Measurements from ENCODE around the gene MTA1. TPM values are rescaled to one million over a fixed set of nuclear protein-coding genes. Genes with fewer than 3 reads are reported as not detected.

MTA1 gene
- polyA plus RNA-seq, 3 donors, result 44.7 to 61.1 (median 53.4) TPM

- 1 to 5% (median 1%) methylated on average over 36 to 45 of the region's 45 CpGs for WGBS, 3 donors
- H3K27ac ChIP-seq (ENCODE audit: low read depth, low read length), result peak overlapping the region; percentile 30
Observed at GRCh38 chr14:105486974-105487448, 67.4 kb downstream of the MTA1 start.

DNA sequence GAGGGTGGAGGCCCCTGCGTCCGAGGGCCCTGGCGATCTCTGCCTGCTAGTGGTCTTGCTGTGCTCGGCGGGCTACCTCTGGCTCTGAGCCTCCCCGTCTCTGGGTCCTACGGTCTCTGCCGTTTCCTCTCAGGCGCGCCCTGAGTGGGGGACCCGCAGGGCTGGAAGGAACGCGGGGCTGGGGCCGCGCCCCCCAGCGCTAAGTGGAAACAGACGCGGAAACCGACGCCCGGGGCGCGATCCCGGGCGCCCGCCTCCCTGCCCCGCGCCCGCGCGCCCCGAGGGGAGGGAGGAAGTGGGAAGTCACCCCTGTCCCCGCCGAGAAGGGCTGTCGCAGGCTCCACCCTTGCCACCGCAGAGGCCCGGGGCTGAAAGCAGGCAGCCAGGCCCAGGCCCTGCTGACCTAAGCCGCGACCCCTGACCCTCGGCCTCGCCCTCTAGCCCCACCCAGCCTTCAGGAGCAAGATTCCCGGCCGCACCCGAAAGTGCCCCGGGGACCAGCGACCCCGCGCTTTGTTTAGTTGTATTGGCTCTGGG is 67.9 kb downstream of the MTA1 start:
- H3K27ac ChIP-seq (ENCODE audit: low read depth, low read length), result peak overlapping the region; percentile 30
- 2 to 8% (median 2%) methylated on average over 34 to 48 of the region's 48 CpGs for WGBS, 3 donors

GRCh38 chr14:105487986-105488777 is 68.6 kb downstream of the MTA1 start:
- H3K27ac ChIP-seq (ENCODE audit: low read depth, low read length), result no peak overlapping the region
- WGBS, 3 donors, result 46 to 70% (median 55%) methylated on average over 26 of the region's 26 CpGs

- WGBS, 3 donors, result 49 to 68% (median 52%) methylated on average over 19 to 20 of the region's 20 CpGs
- H3K27ac ChIP-seq (ENCODE audit: low read depth, low read length), result no peak overlapping the region
Observed at GRCh38 chr14:105488781-105489541, 69.3 kb downstream of the MTA1 start.

DNA sequence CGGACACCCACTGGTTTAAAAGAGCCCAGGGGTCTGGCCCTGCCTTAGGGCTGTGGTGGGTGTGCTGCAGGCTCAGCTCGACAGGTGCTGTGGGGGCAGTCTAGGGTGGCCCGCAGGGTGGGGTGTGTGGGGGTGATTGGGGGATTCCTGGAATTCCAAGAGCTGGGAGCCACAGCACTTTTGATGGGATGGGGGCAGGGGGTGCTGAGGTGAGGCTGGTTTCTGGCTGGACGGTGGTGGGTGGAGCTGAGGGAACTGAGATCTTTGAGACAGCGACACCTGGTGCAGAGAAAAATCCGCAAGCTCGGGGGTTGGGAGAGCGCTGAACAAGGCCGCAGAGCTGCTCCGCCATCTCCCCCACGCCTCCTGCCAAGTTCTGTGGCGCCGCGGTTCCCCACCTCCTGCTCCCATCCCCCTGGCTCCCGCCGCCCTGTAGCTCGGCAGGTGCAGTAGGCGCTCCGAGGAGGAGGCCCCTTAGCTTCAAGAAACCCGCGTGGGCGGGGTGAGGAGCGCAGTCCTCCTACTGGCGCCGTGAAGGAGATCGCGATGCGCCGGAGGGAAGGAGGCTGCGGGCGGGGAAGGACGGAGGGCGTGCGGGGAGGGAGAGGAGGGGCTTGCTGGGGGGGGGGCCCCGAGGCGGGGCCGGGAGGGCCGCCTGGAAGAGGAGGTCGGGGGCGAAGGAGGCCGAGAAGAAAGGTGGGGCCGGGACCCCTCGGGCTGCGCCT is 70.1 kb downstream of the MTA1 start:
- WGBS, 3 donors, result 1 to 2% (median 2%) methylated on average over 25 to 44 of the region's 44 CpGs
- H3K27ac ChIP-seq (ENCODE audit: low read depth, low read length), result peak overlapping the region; percentile 5

DNA sequence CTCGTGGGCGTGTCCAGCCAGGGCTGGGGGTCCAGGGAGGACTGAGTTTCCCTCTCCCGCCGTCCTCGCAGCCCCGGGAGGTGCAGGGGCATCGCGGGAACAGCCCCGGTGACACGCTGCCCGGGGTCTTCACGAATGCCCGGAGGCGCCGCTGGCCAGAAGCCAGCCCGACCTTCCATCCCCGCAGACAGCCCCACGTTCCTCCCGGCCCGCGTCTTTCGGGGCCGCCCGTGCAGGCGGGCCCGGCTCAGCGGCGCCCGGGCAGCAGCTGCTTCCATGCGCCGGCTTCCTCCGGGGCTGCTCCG is 70.6 kb downstream of the MTA1 start:
- peak overlapping the region; percentile 5 for H3K27ac ChIP-seq (ENCODE audit: low read depth, low read length)
- WGBS, 3 donors, result 0 to 1% (median 0%) methylated on average over 21 to 33 of the region's 33 CpGs

DNA sequence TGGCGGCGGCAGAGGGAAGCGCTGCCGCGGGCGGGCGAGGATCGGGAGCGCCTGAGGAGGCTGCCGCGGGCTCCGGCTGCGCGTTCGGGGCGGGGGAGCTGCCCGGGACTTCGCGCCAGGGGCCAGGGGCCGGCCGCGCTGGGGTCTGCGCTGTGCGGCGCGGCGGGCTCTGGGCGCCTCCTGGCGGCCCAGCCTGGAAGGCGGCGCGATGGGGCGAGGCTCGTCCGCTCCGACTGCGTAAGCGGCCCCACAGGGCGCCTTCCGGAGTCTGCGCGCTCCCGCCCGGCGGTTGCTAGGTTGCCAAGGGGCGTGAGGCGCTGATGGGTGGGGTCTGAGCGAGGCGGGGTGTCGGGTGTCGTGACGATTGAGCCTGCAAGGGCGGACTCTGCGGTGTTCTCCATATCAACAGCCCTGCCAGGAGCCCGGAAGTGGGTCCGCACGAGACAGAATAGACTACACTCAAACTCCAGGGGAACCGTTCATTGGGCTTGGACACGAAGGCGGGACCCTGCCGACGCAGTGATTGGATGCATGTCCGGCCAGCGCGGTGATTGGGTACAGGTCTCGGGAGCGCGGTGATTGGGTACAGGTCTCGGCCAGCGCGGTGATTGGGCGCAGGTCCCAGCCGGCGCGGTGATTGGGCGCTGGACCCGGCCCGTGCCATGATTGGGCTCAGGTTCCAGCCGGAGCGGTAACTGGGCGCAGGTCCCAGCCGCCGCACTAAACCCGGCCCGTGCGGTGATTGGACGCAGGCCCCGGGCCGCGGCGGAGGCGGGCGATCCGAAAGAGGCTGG is 71.1 kb downstream of the MTA1 start, which contains the start of gene TEDC1:
Gene TEDC1, plus strand, starts transcription at position 675 of the 794 bp plus-strand sequence. CDS start 130 bp downstream, outside the sequence.
- peak within 1 kb of the TSS; percentile 23 for H3K27ac ChIP-seq (ENCODE audit: low read depth, low read length)
- 0 to 1% (median 0%) methylated on average over 81 to 94 of the region's 94 CpGs for WGBS, 3 donors

DNA sequence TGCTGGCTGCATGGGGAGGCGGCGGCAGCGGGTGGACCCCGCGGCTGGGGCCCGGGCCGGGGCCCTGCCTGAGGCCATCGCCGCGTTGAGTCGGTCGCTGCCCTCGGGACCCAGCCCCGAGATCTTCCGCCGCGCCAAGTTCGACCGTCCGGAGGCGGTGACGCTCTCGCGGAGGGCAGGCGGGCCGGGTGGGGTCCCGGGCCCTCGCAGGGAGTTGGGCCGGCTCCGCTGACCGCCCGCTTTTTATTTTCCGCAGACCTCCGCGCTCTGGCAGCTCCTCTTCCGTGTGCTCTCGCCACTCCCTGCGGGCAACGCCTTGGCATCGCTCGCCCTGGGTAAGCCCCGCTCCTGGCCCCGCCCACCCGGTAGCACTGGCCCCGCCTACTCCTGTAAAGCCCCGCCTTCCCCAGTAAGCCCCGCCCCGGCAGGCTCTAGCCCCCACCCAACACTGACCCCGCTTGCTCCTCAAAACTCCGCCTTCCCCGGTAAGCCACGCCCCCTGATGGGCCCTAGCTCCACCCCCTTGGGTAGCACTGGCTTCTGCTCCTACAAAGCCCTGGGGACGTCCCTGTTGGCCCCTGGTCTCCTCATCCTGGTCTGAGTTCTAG is 71.8 kb downstream of the MTA1 start:
- H3K27ac ChIP-seq (ENCODE audit: low read depth, low read length), result peak overlapping the region; percentile 23
- WGBS, 3 donors, result 2 to 3% (median 2%) methylated on average over 38 to 53 of the region's 53 CpGs

DNA sequence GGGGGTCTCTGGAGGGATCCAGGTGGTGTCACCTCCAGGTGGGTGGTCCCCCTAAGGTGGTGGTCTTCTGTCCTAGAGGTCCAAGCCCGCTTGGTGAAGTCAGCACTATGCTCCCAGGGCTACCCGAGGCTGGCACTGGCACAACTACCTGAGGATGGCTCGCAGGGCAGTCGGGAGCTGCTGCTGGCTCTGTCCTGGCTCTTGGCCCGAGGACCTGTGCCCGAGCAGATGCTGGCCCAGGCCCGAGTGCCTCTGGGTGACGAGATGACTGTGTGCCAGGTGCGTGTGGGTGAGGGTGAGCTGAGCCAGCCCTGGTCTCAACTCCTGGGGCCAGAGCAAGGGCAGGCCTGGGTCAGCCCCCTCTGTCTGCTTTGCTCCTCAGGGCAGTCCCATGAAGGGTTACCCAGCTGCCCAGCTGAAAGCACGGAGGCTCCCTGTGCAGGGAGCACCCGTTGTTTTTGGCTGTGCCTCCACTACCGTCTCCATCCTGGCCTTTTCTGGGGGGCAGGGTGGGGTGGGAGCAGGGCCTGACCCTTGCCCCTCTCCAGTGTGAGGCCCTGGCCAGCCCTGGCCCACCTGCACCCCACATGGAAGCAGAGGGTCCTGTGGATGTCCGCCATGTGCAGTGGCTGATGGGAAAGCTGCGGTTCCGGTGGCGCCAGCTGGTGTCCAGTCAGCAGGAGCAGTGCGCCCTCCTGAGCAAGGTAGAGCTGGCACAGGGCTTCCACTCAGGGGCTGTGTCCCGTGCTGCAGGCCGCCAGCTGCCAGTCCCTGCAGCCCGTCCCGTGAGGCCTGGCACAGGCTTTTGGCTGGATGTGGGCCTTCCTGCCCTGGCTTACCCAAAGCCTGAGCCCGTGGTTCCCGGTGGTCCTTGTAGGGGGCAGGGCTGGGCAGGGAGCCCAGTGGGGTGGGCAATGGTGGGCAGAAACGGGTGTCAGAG is 72.7 kb downstream of the MTA1 start:
- 75 to 89% (median 85%) methylated on average over 24 of the region's 24 CpGs for WGBS, 3 donors
- H3K27ac ChIP-seq (ENCODE audit: low read depth, low read length), result no peak overlapping the region

- 85 to 92% (median 86%) methylated on average over 18 to 20 of the region's 20 CpGs for WGBS, 3 donors
- no peak overlapping the region for H3K27ac ChIP-seq (ENCODE audit: low read depth, low read length)
Observed at GRCh38 chr14:105492971-105493871, 73.6 kb downstream of the MTA1 start.

DNA sequence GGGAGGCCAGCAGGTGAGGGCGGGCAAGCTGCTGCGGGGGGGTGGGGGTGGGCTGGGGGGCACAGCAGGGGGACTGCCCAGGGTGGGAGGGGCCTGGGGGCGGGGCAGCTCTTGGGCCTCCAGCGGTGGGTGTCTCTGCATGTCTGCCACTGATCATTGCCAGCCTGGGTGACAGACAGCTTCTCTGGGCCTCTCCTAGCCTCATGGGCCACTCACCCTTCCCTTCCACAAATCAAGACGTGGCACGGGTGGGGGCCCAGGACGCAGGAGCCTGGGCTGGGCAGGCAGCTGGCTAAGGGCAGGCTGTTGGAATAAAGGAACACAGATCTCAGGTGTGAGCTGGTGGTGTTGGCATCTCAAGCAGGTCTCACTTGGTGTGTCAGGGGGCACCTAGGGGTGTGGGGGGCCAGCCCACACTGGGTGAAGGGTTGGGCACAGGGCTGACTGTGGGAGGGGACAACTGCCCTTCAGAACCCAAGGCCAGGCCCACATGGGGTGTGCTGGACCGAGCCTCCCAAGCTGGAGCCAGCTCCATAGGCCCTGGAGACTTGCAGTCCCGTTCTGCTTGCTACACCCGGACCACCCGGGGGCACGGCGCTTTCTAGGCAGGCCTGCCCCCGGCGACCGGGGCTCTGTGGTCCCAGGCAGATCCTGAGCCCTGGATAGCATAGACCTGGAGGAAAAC is 74.4 kb downstream of the MTA1 start:
- WGBS, 3 donors, result 86 to 96% (median 86%) methylated on average over 16 of the region's 16 CpGs
- no peak overlapping the region for H3K27ac ChIP-seq (ENCODE audit: low read depth, low read length)

DNA sequence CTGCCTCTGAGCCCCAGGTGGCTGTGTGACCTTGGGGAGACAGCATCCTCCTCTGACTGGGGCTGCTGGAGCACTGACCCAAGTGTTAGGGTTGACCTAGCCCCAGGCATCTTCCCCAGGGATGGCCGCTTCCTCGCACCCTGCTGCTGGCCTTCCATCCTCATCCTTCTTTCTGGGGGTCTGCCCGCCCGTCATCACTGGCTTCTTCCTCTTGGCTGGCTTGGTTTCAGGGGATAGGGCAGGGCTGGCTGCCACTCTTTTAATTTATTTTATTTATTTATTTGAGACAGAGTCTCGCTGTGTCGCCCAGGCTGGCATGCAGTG is 74.9 kb downstream of the MTA1 start:
- whole genome bisulfite sequencing, 3 donors, result 97 to 98% (median 97%) methylated on average over 6 of the region's 6 CpGs
- no peak overlapping the region for H3K27ac ChIP-seq (ENCODE audit: low read depth, low read length)

GRCh38 chr14:105495101-105495989 is 75.7 kb downstream of the MTA1 start:
- no peak overlapping the region for H3K27ac ChIP-seq (ENCODE audit: low read depth, low read length)
- 58 to 87% (median 83%) methylated on average over 18 of the region's 18 CpGs for WGBS, 3 donors
